Stomach (tissue), 4 donors: ENCODE data around the gene RC3H2.

Experiments used
- EP300 ChIP-seq: sonication (generic); formaldehyde crosslinking; IDR thresholded peaks from one replicate; pipeline ENCODE4 v1.6.1; 2017; ENCODE audit warnings: antibody characterized with exemption
- POLR2A ChIP-seq, 4 donors: fragments of 450-650 bp; IDR thresholded peaks; one replicate each; pipeline ENCODE4 v1.6.1; 2016; ENCODE audit warnings: antibody characterized with exemption in 4 of 4, control low read depth in 2 of 4, mild to moderate bottlenecking in 1 of 4, moderate library complexity in 1 of 4
- TF ChIP-seq, protein P1 (sequence below), 7 experiments: fragments of 450-650 bp in 4 of 7; fragments of 200-600 bp in 3 of 7; sonication (generic) in 3 of 7; IDR thresholded peaks; one replicate each; pipeline ENCODE4 v1.5.1; 2016 to 2019; ENCODE audit warnings: antibody characterized with exemption in 7 of 7, control low read depth in 2 of 7, mild to moderate bottlenecking in 1 of 7

DNA sequence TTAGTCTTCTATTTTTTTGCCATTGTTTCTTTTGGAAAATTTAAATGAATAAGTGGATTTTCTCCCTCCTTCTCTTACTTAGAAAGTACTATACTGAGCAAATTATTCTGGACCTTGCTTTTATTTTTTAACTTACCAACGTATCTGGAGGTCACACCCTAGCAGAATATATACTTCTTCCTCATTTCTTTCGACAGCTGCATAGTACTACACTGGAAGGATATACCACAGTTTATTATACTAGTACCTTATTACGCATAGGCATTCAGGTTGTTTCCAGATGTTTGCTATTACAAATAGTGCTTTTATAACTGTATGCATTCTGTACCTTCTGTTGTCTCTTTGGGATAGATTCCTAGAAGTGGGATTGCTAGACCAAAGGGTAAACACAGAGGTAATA, 16.7 kb downstream of the RC3H2 start:
- TF ChIP-seq, protein P1, sequence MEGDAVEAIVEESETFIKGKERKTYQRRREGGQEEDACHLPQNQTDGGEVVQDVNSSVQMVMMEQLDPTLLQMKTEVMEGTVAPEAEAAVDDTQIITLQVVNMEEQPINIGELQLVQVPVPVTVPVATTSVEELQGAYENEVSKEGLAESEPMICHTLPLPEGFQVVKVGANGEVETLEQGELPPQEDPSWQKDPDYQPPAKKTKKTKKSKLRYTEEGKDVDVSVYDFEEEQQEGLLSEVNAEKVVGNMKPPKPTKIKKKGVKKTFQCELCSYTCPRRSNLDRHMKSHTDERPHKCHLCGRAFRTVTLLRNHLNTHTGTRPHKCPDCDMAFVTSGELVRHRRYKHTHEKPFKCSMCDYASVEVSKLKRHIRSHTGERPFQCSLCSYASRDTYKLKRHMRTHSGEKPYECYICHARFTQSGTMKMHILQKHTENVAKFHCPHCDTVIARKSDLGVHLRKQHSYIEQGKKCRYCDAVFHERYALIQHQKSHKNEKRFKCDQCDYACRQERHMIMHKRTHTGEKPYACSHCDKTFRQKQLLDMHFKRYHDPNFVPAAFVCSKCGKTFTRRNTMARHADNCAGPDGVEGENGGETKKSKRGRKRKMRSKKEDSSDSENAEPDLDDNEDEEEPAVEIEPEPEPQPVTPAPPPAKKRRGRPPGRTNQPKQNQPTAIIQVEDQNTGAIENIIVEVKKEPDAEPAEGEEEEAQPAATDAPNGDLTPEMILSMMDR (IDR thresholded peaks at IDR 0.05), result no peak
- TF ChIP-seq POLR2A (IDR thresholded peaks at IDR 0.05) (no peak), EP300 (no peak)
